Endometrial microvascular endothelial cells (primary cell): ENCODE measurements around the gene KCNAB2. TPM values are rescaled to one million over a fixed set of nuclear protein-coding genes. Genes with fewer than 3 reads are reported as not detected.

Experiments
- in situ Hi-C: cut with HindIII; loops from 2 replicates; pipeline ENCODE4 v1.10.0; 2017; ENCODE audit warnings: low sequenced_read_pairs, low pct_unique_long_range_greater_than_20kb; ENCODE audit errors: inconsistent ontology term
- total RNA-seq: library from RNA; depleted of rRNA; stranded (reverse); fragments of >200 nt; gene quantifications from one replicate; pipeline ENCODE4 v1.2.3, GENCODE V29; 2015; ENCODE audit errors: inconsistent ontology term

KCNAB2 gene
- total RNA-seq, result 4.2 TPM

DNA sequence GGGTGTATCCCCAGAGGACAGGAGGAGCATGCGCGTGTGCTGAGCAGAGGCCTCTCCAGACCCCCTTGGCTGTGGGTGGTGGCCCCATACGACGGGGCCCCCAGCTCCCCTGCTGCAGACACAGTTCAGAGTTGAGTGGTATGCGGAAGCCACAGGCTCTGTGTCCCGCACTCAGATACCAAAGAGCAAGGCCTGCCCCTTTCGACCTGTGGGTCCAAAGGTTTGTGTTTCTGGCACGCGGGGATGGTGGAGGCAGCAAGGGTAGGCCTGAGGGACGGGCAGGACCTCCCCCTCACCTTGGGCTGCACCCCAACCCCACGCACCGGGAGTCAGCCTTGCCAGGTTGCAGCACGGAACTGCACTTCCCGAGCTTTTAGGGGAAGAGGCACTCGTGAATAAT lies at the start of gene KCNAB2:
Gene KCNAB2, plus strand, starts transcription at position 328 of the 400 bp plus-strand sequence. CDS start 5,649 bp downstream, outside the sequence.
- in situ Hi-C loops, result no loop called here

DNA sequence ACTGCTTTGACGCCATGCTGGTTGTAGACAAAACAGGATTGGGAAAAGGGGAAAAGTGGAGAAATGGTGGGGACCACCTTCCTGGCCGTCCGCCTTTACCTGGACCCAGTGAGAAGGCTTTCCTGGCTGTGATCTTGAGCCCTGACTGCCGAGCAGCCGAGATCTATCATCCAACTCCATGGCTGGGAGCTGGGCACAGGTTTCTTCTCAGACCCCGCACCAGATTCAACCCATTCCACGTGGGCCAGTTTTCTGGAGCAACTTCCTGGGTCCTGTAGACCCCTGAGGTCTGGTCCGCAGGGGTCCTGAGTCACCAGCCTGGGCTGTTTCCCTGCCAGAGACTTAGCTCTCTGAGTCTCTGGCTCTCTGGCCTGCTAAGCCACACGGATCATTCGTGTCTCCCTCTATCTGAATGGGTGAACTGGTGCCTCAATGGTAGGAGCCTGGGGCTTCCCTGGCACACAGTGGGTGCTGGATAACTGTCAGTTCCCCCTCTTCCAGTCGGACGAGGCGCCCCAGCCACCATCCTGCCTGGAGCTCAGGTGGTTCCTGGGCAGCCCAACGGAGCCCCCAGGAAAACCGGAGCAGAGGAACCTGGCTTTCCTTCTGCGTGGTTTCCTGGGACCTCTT lies 48.9 kb upstream of the KCNAB2 start:
- in situ Hi-C loops, result no loop called here

DNA sequence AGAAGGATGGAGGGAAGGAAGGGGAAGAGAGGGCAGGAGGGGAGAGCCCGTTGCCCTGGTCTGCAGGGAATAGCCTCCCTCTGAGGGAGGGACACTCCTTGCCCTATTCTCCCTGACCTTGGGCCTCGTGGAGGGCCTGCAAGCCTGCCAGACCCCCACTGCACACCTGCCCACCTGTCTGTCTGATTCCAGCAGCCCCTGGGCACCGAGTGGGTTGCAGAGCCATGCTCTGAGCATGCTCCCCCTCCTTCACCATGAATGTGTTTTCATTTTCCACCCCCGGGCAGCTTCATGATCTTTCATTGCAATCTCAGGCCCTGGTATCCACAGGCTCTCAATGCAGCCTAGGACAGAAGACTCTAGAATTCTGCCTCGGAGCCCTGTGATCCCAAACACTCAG lies 48.4 kb upstream of the KCNAB2 start:
- in situ Hi-C loops, result no loop called here

DNA sequence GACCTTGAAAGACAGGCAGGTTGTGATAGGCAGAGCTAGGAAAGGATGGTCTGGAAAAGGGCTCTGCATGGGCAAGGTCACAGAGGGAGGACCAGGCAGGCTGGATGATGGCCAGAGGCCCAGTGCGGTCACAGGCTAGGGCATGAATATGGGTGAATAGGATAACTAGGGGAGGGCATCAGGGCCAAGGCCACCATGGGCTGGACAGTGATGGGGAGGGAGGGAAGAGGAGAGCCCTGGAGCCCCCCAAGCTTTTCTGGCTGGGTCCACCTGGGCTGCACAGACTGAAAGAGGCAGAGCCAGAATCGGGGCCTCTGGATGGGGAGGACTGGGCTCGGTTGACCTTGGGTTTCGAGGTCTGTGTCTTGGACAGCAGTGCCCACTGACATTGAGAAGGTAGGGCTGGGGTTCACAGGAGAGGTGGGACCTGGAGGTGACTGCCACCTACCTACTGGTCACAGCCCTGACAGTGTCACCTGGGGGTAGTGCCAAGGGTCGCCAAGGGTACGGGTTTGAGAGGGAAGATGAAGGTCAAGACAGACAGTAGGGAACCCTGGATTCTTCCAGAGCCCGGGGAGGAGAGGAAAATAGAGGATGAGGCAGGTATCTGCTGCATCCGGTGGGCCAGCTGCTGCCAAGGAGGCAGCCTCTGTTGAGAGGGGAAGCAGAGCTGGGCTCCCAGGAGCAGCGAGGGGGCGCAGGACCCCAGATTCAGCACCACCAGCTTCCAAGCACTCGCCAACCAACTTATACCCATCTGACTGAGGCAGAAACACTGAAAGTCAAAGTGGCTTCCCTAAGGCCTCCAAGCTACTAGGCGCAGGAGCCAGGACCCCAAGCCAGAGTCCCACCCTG lies 47.4 kb upstream of the KCNAB2 start:
- in situ Hi-C loops, result no loop called here

DNA sequence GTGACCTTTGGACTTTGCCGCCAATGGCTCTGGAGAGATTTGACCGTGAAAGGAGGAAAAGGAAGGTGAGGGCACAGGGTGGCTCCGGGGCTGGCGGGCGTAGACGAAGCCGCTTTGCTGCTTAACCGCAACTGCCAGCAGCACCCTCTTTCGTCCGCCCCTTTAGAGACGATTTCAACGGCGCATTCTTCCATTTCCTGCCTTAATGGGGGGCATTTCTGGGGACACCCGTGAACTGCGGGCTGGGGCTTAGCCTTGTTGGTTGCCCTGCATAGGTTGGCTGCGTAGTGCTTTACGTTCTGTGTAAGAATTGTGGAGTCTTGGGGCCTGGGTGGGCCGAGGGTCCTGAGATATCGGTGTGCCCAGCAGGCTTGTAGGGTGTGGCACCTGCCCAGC lies 46.8 kb upstream of the KCNAB2 start:
- in situ Hi-C loops, result no loop called here

DNA sequence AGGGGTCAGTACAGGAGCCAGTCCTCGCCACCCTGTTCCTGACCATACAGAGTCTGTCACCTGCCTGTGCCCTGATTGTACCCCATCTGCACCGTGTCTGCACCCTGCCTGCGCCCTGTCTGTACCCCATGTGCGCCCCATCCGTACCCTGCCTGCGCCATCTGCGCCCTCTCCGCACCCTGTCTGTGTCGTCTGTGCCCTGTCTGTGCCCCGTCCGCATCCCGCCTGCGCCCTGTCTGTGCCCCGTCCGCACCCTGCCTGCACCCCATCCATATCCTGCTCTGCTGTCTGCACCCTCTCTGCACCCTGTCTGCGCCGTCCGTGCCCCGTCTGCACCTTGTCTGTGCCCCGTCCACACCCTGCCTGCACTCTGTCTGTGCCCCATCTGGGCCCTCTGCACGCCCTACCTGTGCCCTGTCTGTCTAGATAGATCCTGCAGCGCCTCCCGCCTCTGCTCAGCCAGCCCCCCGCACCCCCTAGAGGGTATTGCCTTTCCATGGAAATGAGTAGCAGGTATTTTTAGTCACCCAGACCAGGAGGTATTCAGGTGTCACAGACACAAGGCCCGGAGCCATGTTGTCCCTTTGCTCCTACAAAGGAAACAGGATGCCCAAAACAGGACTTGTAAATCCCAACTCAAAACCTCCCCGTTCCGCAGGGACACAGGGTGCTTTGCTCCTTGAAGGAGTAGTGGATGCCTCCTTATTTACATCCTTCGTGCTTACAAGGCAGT lies 45.8 kb upstream of the KCNAB2 start:
- in situ Hi-C loops, result no loop called here

DNA sequence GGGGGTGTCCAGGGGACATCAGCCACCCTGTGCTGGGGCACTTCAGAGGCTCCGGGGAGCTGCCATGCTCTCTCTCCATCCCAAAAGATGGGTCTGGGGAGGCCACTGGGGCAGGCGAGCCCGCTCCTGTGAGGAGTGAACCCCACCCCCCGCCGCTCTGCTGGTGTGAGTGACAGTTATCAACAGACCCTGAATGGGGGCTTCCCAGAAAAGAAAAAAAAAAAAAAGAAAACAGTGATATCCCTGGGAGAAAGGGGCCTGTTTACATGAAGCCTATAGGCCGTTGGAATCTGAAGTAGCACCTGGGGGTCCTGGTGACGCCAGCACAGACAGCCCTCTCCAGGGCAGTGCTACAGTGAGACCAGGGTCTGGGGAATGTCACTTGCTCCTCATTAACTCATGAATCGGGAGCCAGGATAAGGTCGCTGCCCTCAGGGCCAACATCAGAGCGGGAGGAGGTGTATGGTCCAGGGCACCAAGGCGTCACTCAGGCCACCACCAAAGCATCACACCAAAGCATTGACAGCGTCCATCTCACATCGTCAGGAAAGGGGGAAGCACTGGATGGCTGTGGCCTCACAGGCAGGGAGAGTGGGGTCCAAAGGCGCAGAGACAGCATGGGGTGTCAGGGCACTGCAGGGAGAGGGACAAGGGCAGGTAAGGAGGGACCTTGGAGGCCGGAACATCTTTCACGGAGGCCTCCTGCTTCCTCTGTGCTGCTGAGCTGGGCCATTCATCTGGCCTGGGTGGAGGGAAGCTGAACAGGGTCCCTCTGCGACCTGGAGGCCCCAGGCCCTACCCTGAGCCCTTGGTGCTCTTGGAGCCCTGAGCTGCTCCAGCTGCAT lies 45.0 kb upstream of the KCNAB2 start:
- in situ Hi-C loops, result no loop called here

DNA sequence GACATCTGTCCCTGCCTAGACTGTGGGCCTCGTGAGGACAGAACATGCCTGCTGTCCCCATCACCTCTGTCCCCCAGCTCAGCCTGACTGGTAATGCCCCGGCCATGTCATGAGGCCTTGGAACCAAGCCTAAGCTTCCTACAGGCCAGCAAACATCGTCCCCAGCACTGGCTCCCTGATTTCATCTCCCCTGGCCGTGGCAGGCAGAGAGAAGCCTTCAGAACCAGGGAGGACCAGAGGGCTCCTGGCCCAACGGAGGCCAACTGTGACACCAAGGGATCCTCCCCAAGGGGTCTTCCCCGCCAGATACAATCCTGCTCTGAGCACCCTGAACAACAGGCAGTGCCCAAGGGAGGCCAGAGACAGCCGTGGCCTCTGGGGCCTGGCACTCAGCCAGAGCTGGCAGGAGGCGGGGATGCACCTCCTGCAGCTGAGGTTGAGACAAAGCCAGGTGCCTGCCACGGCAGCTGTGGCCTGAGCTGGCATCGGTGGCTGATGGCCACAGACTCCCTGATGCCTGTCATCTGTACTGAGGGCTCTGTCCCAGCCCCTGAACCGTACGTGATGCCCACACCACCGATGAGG lies 43.6 kb upstream of the KCNAB2 start:
- in situ Hi-C loops, result no loop called here

DNA sequence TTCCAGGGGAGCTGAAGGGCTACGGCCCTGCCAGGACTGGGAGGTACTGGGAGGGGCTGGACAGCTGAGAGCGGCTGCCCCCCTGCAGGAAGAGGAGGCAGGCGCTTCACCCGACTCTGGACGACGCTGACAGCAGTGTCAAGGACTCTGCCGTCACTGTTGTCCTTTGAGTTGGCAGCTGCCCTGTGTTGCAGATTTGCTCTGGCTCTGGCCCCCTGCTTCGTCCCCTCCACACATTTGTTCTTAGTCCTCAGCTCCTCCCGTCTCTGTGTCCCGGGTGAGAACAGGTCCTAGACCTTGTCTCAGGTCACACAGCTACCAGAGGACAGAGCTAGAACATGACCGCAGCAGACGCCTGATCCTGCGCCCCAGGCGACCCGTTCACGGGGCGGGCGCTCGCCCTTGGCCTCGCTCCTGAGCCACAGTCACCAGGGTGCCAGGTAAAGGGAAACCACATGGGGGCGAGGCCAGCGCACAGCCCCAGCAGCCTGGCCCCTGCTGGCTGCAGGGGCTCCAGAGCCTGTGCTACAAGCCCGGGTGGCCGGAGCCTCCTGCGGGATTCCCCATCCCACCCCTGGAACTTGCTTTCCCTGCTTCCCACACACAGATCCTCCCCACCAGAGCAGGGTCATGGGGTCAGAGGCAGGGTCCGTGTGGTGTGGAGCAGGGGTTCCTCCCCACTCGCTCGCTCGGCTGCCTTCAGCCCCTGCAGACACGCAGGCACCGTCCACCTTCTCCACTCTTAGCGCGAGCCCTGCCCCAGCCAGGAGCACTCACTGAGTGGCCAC lies 42.8 kb upstream of the KCNAB2 start:
- in situ Hi-C loops, result no loop called here

DNA sequence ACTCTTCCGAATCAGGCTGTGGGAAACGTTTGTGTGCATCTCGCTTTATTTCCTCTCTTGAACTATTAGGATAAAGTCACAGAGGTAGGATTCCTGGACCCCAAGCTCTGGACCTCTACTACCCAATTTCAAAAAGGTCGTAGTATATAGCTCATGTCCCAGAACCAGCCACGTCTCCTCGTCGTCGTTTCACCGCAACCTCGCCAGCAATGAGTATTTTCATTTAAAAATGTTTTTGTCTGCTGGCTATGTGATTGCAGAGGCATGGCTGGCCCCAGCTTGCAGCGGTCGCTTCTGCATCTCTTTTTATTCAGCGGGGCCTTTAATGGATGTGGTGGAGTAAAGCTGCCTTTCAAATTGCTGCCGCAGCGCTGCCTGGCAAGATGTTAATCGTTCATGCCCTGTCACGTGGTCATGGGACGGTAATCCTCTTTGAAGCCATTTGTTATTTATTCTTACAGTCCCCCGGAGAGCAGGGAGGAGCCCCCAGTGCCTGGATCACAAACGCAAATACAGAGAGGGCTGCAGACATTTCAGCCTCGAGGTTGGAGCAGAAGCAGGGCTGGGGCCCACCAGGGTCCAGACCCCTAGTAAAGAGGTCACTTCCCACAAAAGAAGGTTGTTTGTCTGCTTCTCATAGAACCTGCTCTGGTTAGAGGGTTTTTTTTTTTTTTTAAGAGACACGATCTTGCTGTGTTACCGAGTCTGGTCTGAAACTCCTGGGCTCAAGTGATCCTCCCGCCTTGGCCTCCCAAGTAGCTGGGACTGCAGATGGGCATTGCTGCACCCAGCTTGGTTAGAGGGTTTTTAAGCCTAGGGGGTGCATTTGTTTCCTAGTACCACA lies 41.9 kb upstream of the KCNAB2 start:
- in situ Hi-C loops, result no loop called here

DNA sequence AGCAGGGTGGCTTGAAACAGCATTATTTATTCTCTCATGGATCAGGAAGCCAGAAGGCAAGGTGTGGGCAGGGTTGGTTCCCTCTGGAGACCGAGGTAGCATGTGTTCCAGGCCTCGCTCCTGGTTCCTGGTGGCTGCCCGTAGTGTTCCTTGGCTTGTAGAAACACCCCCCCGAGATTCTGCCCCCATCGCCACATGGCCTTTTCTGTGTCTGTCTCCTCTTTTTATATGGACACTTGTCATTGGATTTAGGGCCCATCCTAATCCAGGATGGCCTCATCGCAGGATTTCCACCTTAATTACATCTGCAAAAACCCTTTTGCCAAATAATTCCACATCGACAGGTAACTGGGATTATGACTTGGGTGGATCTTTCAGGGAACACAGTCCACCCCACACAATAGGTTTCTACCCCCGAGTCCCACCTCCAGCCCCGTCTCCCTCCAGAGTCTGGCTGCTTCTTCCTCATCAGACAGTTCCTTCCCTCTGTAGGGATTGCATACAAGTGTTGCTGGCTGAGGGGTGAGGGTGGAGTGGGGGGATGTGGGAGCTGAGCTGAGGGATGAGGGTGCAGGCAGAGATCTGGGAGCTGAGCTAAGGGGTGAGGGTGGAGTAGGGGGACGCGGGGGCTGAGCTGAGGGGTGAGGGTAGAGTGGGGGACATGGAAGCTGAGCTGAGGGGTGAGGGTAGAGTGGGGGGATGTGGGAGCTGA lies 41.1 kb upstream of the KCNAB2 start:
- in situ Hi-C loops, result no loop called here

DNA sequence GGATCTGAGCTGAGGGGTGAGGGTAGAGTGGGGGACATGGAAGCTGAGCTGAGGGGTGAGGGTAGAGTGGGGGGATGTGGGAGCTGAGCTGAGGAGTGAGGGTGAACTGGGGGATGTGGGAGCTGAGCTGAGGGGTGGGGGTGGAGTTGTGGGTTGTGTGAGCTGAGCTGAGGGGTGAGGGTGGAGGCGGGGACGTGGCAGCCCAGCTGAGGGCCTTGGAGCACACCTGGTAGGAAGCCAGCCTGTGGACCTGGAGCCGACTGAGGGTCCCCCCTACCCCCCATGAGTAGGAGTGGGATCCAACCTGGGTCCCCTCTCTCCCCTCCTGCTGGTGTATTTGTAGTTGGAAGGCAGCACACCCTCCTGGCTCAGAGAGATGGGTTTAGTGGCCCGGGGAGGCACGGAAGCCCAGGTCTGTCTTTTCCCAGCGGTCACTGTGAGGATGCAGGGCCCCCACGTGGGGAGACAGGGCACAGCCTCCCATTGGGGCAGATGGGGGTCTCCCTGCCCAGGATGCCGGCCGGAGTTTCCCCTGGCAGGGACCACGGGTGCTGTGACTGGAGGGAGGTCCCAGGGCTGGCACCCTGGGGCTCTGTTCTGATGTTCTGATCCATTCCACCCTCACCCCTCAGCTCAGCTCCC lies 40.3 kb upstream of the KCNAB2 start:
- in situ Hi-C loops, result no loop called here

DNA sequence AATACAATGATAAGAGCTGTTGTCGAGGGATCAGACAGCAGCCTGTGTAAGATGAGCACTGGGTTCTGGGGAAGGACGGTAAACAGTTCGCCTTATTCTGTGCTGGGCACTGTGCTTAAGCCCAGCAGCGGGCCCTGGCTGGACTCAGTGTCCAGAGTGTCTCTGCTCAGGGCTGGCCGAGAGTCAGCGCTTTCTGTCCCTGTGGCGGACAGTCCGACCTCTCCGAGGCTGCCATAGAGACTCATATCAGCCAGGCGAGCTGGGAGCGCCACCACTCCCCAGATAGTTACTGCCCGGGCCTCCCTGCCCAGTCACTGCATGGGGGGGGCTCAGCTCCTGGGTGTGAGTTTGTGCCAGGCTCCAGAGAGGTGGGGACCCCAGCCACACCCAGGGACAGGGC lies 38.8 kb upstream of the KCNAB2 start:
- in situ Hi-C loops, result no loop called here

DNA sequence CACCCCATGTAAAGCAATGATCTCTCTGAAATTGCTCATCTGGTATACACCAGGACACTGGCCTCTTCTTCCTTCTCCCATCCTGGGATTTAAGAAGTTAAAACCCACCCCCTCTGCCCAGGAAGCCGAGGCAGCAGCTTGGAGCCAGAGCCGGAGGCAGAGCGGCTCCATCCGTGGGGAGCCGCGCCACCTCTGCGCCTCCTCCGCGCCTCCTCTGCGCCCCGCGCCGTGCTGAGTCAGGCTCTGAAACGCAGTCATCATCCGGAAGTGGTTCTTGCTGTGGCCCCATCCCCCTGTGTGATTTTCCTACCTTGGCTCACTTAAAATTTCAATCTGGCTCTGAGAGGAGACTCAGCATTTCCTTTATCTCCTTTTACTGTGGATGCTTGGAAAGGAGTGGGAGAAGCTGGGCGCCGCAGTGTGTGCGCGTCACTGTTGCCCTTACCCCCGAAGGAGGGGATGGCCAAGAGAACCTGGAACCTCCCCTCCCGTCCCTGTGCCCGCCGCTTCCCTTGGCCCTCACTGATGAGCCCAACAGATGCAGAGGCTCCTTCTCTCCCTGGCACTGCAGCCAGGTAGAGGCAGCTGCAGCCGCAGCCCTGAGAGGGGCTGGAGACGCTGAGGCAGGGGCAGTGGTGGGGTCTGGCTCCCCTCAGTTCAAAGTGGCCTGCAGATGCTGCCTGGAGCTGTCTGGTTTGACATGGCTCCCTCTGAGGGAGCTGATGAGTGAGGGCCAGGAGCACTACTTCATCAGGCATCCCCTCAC lies 38.2 kb upstream of the KCNAB2 start:
- in situ Hi-C loops, result no loop called here

DNA sequence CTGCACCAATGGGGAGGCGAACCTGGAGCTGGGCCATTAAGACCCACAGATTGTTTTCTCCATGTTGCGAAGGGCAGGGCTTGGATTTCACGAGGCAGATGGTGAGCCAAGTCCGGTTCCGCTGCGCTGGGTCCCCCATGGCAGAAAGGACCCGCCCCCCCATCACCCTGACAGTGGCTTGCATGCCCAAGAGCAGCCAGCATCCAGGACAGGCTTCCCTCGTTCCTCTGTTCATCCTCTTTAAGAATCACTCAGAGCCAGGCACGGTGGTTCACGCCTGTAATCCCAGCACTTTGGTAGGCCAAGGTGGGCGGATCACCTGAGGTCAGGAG lies 37.6 kb upstream of the KCNAB2 start:
- in situ Hi-C loops, result no loop called here
